ENCODE measurements around the gene PAGR1. TPM values are rescaled to one million over a fixed set of nuclear protein-coding genes. Genes with fewer than 3 reads are reported as not detected.
A peak's percentile ranks its signal among the peaks of the same experiment; 100 is the strongest.

The PAGR1 gene
- total and polyA plus RNA-seq, 2 donors (not counting 1 experiment from before 2014, with no cell fraction given), result 17.8 to 28.4 TPM

GRCh38 chr16:29805232-29806098 is 10.5 kb upstream of the PAGR1 start:
- peak overlapping the region; percentile 78 for H2AFZ ChIP-seq (ENCODE audit: insufficient read depth, low read depth, low read length, poor library complexity, severe bottlenecking)
- no peak for TF ChIP-seq EZH2 (IDR thresholded peaks at IDR 0.05; ENCODE audit: borderline replicate concordance, insufficient read depth, low read depth, low read length, poor library complexity, severe bottlenecking)
- peak; percentile 13 for TF ChIP-seq CTCF (IDR thresholded peaks at IDR 0.05)
- peaks cover 31% of the 10 kb centered on the region for H3K79me2 ChIP-seq (ENCODE audit: control insufficient read depth, insufficient read depth, low read length)
- H3K27me3 ChIP-seq (replicated peaks in 1 of 4; ENCODE audit: control extremely low read depth in 1 of 4, control insufficient read depth in 3 of 4, insufficient read depth in 4 of 4, low read length in 3 of 4), result no peaks in the 10 kb centered on the region
- no peaks in the 10 kb centered on the region for H3K9me3 Mint-ChIP-seq (ENCODE audit: insufficient read depth)
- DNase-seq (peak; percentile 99), ATAC-seq (ENCODE audit: low read depth) (peak; percentile 69)
- H3K4me3 Mint-ChIP-seq, result peak overlapping the region; percentile 98
- peak overlapping the region; percentile 92 for H3K4me2 ChIP-seq (replicated peaks; ENCODE audit: low read depth, low read length, poor library complexity, severe bottlenecking)
- no peaks in the 10 kb centered on the region for H3K9me3 ChIP-seq (ENCODE audit: control extremely low read depth in 1 of 3, control insufficient read depth in 2 of 3, insufficient read depth in 1 of 3, low read length in 2 of 3)
- CTCF ChIA-PET, result interaction anchor here (1.0 to 3.8 kb wide), 7 partner anchors 12 to 114 kb away, joined by 5 to 66 read pairs (median 7); partner anchors contain the start of genes KIF22, MVP and PAGR1
- intact Hi-C loops (cut with micrococcal nuclease), result loop anchor here (1.0 to 5.0 kb wide), 4 partner anchors 11 to 121 kb away; partner anchors contain the start of genes KCTD13, KIF22 and PAGR1
- peaks cover 29% of the 10 kb centered on the region for H4K20me1 ChIP-seq (ENCODE audit: control insufficient read depth, insufficient read depth, low read length, poor library complexity, severe bottlenecking)
- peaks cover 4 to 23% of the 10 kb centered on the region in 2 experiments for H3K36me3 ChIP-seq (replicated peaks in 1 of 2; ENCODE audit: control extremely low read depth in 1 of 2, control insufficient read depth in 1 of 2, extremely low read depth in 1 of 2, insufficient read depth in 2 of 2, low read length in 1 of 2)
- H3K27ac ChIP-seq (ENCODE audit: low read length in 2 of 2), result peak overlapping the region; percentile 87 to 91
- peak overlapping the region; percentile 100 for H3K27ac Mint-ChIP-seq
- peak overlapping the region; percentile 85 for H3K9ac ChIP-seq (ENCODE audit: low read length)
- H3K4me3 ChIP-seq (ENCODE audit: control extremely low read depth in 1 of 5, extremely low read depth in 1 of 5, insufficient read depth in 1 of 5, low read depth in 2 of 5, low read length in 4 of 5), result peak overlapping the region; percentile 63 to 95 (median 89)
- whole genome bisulfite sequencing (ENCODE audit: insufficient coverage), result under 1% methylated on average over 73 of the region's 103 CpGs
- peaks cover 42 to 48% of the 10 kb centered on the region in 2 donors for H3K4me1 ChIP-seq (ENCODE audit: control insufficient read depth in 2 of 2, insufficient read depth in 2 of 2, low read length in 2 of 2)
- POLR2A ChIA-PET, result interaction anchor here (0.6 to 4.3 kb wide), 13 partner anchors 8 to 572 kb away, joined by 3 to 31 read pairs (median 5); partner anchors contain the start of genes C16orf54, KIF22, MVP and PAGR1
- no peaks in the 10 kb centered on the region for H3K27me3 Mint-ChIP-seq
- H3K4me1 Mint-ChIP-seq, result peaks cover 43% of the 10 kb centered on the region
